ENCODE measurements around the gene KEAP1.

- TF ChIP-seq CTCF (IDR thresholded peaks at IDR 0.05 in 2 of 3, conservative IDR thresholded peaks at IDR 0.05 in 1 of 3; ENCODE audit: borderline replicate concordance in 1 of 3, insufficient read depth in 1 of 3, low read depth in 2 of 3, low read length in 2 of 3) = no peak
- no peak for TF ChIP-seq EZH2phosphoT487 (IDR thresholded peaks at IDR 0.05; ENCODE audit: borderline replicate concordance)
- TF ChIP-seq POLR2A (IDR thresholded peaks at IDR 0.05; ENCODE audit: borderline replicate concordance, extremely low read depth, insufficient read depth, insufficient read length) = no peak
- no peak for TF ChIP-seq ZBTB33 (IDR thresholded peaks at IDR 0.05; ENCODE audit: extremely low read depth, insufficient replicate concordance, low read length)
- TF ChIP-seq ZNF274 (IDR thresholded peaks at IDR 0.05; ENCODE audit: low read depth, low read length) = no peak
- TF ChIP-seq, protein P1, sequence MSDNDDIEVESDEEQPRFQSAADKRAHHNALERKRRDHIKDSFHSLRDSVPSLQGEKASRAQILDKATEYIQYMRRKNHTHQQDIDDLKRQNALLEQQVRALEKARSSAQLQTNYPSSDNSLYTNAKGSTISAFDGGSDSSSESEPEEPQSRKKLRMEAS (IDR thresholded peaks at IDR 0.05) = no peak
- TF ChIP-seq RAD21 (IDR thresholded peaks at IDR 0.05; ENCODE audit: low read depth) = no peak
- TF ChIP-seq EZH2 (IDR thresholded peaks at IDR 0.05) = no peak
- no peak for TF ChIP-seq SIN3A (IDR thresholded peaks at IDR 0.05; ENCODE audit: low read depth)
- no peak for TF ChIP-seq JUND (IDR thresholded peaks at IDR 0.05)
These were observed 12.9 kb upstream of the KEAP1 start for GRCh38 chr19:10516064-10516385.
